ENCODE measurements around the gene SYT7.

SYT7 gene

GRCh38 chr11:61607920-61608599, 27.2 kb upstream of the SYT7 start:
- no peak for DNase-seq (ENCODE audit: low spot score)

DNA sequence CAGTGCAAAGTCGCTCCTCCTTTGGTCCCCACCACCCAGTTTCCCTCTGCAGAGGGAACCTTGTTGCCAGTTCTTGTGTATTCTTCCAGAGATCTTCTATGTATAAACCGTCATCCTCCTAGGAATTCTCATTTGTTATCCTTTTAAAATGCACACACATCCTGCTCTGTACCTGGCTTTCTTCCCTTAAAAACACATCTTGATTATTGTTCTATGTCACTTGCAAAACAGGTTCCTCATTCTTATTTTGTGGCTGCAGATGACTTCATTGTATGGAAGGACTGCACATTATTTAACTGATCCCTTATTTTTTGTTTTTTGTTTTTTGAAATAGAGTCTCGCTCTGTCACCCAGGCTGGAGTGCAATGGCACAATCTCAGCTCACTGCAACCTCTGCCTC, 26.6 kb upstream of the SYT7 start:
- no peak for DNase-seq (ENCODE audit: low spot score)

DNA sequence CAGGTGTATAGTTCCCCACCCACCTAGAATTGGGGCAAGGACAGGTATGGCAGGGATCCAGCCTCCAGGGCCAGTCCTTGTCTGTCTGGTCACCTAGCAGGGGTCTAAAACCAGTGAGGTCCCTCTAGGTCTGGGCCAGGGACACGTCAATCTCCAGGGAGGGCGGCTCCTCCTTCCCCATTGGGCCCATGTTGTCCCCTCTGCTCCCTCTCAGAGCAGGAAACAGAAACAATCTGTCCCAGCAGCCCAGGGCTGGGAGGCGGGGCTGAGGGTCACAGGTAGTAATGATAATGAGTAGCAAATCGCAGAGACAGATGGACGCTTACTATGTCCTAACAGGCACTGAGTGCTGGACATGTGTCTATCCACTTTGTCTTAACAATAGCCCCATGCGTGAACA, 22.8 kb upstream of the SYT7 start:
- DNase-seq (ENCODE audit: low spot score) = peak; percentile 57

DNA sequence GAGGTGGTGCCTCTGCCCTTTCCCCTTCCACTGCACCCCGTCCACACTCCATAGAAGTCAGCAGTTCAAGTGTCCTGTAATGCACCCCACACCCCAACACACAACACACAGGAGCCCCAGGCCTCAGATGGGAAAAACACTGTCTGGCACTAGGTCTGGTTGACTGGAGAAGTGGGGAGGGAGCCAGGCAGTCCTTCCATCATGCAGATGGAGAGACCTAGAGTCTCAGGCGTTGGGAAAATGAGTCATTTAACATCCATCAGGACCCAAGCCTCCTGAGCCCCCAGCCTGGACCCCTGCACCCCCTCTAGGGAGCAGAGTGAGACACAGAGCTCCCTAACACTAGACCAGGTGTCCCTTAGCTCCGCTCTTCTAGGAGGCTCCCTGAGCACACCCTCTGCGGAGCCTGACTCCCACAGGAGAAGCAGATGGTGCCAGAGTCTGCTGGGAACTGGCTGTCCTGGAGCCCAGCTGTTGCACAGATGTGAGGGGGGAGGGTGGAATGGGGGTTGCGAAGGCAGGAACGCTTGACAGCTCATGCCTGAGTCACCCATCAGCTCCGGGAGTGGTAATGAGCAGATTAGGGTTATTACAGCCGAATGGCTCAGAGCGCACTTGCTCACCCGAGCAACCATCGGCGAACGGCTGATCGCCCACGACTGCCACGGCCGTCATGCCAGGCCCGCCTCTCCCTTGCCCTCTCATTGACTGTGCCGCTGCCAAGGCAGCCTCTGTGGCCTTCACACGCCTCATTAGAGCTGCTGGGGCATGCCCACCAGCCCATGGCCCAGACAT, 22.1 kb upstream of the SYT7 start:
- no peak for DNase-seq (ENCODE audit: low spot score)

DNA sequence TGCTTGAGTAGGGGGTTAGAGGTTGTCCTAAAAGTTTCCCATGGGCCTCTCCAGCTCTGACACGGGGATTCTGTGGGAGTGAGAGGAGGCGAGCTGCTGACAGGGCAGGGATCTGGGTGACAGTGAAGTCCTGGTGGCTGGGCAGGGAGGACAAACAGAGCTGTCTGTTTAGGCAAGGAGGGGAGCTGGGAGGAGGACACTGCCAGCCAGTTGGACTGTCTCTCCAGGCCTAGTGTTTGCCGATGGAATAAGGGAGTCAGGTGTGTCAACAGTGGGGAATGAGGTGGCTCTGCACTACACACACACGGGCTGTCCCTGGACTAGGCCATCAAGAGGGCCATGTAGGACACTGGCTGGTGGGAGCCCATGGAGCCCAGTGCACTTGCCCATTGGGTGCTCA, 20.6 kb upstream of the SYT7 start:
- no peak for DNase-seq (ENCODE audit: low spot score)

DNA sequence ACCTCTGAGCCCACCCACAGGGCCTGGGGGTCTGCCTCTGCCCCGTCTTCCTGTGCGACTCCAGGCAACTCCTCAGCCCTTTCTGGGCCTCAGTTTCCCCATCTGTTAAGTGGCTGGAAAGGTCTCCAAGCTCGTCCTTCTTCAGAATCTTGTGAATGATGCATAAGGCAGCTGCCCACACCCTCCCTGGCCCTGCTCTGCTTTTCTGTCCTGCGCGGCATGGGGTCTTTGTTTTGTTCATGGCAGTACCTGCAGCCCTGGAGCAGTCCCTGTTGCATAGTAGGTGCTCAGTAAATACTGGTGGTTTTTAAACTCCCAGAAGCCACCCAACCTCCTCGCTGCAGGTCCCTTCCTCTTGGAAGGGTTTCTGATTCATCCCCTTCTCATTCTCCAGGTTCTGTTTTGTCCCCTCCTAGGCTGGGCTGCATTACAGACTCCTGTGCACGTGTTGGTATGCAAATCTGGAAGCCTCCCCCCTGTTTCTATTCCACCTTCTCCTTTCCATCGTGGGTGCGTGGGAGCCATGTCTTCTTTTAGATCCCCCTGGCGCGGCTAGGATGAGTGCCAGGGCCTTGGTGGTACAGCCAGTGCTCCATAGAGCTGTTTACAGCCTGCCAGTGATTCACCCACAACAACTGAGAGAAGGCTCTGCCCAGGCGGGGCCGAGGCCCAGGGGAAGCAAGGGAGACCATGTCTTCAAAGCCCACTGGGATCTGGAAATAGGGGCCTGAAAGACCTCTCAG, 19.3 kb upstream of the SYT7 start:
- DNase-seq (ENCODE audit: low spot score) = no peak

DNA sequence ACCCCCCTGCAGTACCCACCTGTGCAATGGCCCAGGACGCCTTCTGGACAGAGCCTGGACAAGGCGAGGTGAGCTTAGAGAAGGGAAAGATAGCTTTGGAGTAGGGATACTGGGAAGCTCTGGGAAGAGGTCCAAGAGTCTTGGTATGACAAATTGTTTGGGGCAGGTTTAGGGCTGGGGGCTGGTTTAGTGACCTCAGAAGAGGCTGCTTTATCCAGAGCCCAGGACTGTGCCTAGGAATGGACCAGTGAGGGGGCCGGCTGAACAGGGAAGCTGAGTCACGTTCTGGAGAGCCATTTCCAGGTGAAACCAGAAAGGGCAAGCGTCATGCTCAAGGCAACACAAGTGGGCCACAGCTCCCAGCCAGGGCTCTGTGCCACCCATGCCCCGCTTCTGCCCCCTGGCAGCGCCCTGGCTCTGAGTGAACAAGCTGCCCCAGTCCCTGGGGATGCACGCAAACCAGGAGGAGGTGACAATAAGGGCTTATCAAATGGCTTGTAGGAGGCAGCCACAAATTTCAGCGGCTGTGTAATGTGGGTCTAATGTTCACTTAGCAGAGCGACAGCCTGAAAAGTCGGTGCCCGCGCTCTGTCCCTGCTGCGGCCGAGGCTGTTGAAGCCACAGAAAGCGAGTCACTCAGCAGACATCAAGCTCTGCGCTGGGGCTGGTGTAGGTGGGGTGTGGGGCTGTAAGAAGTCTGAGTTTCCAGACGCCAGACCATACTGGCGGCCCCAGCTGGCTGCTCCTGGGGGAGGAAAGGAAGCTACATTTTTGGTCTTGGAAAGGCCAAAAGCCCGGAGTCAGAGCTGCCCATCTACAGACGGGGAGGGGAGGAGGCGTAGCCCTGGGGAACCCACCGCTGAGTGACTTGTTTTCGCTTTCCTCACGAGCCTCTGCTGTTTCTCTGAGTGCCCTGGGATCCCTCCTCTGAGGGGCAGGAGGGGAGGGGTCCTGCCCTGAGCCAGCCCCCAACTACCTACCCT, 18.3 kb upstream of the SYT7 start:
- DNase-seq (ENCODE audit: low spot score) = peak; percentile 60

GRCh38 chr11:61598374-61598773, 17.5 kb upstream of the SYT7 start:
- no peak for DNase-seq (ENCODE audit: low spot score)

GRCh38 chr11:61596990-61597389, 16.1 kb upstream of the SYT7 start:
- no peak for DNase-seq (ENCODE audit: low spot score)

DNA sequence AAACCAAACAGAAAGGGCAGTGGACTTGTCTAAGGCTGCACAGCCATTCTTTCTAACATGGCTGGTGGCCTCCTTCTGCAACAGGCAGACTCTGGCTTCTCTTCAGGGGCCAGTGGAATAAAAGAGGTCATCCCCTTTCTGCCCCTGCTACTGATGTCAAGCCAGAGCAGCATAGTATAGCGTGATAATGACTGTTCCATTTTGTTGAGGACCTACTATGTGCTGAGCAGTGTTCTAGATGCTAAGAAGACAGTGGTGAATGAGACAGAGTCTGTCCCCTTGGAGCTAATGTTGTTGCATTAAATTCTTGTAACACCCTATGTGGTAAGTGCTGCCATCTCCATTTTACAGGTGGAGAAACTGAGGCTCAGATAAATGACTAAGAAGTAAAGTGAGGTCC, 15.7 kb upstream of the SYT7 start:
- DNase-seq (ENCODE audit: low spot score) = no peak

DNA sequence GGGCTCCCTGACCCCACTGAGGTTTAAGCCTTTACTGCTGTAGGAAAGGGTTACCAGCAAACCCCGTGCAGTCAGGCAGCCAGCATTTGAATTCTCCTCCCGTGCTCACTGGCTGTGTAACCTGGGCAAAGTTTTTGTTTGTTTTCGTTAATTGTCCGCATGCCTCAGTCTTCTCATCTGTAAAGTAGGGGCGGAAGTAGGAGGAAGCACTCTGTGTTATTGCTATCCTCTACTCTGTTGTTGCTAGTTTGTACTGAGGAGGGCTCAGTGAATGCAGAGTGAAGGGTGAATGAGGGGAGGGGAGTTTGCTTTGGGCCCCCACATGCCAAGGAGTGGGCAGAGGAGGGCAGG, 14.0 kb upstream of the SYT7 start:
- DNase-seq (ENCODE audit: low spot score) = no peak

DNA sequence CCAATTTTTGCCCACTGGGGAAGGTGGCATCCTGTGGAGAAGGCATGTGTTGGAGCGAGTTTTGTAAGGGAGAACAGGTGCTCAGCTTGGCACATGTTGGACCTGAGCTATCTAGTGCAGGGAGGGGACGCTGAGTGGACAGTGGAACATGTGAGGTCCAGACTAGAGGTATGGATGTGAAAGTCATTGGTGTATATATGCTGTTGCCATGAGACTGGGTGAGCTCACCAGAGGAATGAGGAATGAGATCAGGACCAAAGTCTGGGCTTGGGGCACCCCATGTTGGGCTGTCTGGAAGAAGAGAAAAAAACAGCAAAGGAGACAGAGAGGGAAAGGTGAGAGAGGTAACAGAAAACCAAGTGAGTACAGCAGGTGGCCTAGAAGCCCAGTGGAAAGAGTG, 12.3 kb upstream of the SYT7 start:
- no peak for DNase-seq (ENCODE audit: low spot score)

DNA sequence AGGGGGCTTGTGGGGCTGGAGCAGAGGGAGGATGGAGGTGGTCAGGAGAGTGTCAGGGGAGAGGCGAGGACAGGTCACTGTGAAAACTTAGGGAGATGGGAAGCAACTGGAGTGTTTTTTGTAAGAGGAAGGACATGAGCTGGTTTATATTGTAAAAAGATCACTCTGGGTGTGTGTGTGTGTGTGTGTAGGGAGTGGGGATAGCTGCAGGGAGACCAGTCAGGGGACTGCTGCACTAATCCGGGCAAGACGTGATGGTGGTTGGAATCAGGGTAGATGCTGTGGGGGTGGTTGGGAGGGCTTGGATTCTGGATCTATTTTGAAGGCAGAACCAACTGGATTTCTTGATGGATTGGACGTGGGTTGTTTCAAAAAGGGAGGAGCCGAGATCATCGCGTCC, 11.3 kb upstream of the SYT7 start:
- no peak for DNase-seq (ENCODE audit: low spot score)

- DNase-seq (ENCODE audit: low spot score) = no peak
These were observed 9.1 kb upstream of the SYT7 start for GRCh38 chr11:61589961-61590360.

DNA sequence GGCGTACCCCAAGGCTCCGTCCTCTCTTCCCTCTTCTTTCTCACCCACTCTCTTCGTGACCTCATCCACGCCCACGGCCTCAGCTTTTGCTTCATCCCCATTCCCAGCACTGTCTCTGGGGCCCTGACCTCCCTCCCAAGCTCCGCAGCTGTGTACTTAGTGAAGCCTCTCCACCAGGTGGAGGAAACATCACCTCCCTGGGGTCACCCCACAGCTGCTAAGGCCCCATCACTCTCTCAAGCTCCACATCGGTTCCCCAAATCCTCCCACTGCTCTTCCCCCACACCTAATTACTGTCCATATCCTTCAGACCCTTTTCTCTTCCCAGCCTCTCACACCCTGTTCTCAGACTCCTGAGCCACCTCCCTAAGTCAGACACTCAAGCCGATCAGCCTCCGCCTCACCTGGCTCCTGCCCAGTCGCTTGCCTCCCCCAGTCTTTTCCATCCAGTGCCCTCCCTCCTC, 7.9 kb upstream of the SYT7 start:
- DNase-seq (ENCODE audit: low spot score) = no peak

DNA sequence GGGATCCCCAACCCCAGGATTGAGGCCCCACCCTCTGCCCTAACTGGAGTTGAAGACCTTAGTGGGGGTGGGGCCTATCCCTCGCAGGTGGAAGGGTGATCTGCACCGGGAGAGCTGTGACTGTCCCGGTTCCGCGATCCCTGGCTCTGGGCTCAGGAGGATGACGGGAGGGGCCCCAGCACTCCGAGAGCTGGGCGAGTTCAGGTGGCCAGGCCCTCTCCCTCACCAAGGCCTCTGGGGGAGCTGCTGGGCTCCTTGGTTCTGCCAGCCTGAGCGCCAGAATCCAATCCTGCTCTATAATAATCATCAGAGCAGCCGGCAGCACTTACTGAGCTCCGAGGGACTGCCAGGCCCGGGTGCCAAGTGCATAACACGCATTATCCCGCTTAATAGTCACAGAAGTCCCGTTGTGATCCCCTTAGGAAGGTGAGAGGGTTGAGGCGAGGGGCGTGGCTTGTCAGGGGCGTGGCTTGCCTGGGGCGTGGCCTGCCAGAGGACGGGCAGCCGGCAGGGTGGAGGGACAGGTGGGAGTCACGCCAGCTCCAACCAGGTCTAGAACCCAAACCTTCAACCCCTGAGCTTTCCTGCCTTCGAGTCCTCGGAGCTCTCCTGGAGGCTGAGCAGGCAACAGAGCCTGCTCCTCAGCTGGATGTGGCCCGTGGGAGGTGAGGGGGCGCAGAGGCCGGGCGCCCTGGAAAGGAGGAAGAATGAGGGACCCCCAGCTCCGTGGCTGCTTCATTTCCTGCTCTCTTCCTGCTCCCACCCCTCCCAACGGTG, 7.3 kb upstream of the SYT7 start:
- DNase-seq (ENCODE audit: low spot score) = peak; percentile 92

DNA sequence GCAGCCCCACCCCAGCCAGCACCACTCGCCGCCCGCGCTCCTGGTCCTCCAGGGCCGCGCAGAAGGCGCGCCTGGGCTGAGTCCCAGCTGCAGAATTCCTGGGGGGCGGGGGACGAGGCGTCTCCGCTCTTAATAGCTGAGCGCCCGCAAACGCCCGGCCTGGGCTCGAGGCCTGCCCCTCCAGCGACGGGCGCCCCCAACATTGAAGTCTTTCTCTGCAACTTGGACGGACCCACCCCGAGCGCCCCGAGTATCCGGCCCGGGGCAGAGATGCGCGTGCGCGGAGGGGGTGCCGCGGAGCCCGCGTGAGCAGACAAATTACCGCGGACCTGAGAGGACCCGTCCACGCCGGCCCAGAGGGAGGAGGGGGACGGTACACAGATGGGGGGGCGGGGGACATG, 6.7 kb upstream of the SYT7 start:
- DNase-seq (ENCODE audit: low spot score) = peak; percentile 75

DNA sequence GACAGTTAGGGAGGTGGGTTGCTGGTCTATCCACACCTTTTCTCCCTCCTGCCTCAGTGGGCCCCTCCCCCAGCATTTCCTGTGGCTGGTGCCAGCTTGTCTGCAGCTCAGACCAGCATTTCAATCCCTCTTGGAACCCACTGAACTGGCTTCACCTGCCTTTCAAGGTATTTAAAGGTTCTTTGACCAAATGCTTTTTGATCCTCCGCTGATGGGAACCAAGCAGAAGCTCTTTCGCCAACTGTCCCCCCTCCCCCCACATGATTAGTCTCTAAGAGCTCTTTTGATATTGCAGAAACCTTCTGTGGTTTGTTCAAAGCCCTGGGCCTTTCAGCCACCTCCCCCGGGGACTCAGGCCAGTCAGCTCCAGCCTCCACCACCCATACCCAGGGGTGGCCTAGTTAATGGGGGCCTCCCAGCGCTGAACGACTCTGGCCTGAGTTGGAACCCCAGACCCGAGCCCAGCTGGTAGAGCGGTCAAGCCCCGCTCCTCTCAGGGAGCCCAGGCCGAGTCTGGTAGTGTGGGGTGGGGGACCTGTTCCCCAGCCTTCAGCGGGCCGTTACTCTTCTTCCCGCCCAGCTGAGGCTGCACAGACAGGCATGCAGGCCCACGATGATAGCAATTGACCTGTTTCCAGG, 6.0 kb upstream of the SYT7 start:
- DNase-seq (ENCODE audit: low spot score) = no peak

DNA sequence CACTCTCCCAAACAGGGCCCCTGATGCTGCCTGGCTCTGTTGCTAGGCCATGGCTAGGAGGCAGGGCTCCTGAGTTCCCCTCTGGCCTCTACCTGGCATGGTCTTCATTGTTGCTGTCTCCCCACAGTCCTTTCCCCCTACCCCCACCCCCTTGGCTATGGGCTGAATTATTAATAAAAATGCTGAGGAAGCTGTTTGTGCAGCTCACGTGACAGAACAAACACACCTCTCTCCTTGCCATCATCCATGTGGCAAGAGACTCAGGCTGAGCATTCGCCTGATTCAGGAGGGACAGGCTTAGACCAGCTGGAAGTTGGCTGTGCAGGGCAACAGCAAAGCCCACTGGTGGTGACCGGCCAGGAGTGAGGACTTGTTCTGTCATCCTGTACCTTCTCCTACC, 4.2 kb upstream of the SYT7 start:
- no peak for DNase-seq (ENCODE audit: low spot score)

DNA sequence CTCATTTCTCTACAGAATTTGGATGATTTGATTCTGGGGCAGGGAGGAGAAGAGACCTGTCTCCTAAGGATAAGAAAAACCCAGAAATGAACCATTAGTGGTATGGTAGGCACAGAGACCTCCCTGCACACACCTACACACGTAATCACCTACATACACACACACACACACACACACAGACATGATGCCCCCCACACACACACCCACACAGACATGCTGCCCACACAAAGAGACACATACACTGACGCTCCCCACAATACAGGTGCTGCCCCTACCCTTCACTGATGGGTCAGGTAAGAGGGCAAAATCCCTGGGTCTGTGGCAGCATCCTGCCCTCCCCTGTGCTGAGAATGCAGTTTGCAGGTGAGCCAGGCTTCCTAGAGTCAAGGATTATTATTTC, 1.1 kb upstream of the SYT7 start:
- no peak for DNase-seq (ENCODE audit: low spot score)
